ENCODE measurements around the gene GMDS.

The GMDS gene

GRCh38 chr6:1762203-1762602 is 483.2 kb downstream of the GMDS start:
- Histone ChIP-seq H3K4me3 (ENCODE audit: low read depth, low read length) (no peak overlapping the region), H3K9me3 (no peaks in the 10 kb centered on the region), H3K36me3 (no peaks in the 10 kb centered on the region), H3K27me3 (no peaks in the 10 kb centered on the region), H3K4me1 (peaks cover 10% of the 10 kb centered on the region)
- no peak for DNase-seq
- no peak for TF ChIP-seq CTCF (IDR thresholded peaks at IDR 0.05; ENCODE audit: low read depth, low read length)

- Histone ChIP-seq H3K9me3 (no peaks in the 10 kb centered on the region), H3K4me3 (ENCODE audit: low read depth, low read length) (no peak overlapping the region)
- no peak for DNase-seq
Measured at GRCh38 chr6:1761477-1761877, 483.9 kb downstream of the GMDS start.

DNA sequence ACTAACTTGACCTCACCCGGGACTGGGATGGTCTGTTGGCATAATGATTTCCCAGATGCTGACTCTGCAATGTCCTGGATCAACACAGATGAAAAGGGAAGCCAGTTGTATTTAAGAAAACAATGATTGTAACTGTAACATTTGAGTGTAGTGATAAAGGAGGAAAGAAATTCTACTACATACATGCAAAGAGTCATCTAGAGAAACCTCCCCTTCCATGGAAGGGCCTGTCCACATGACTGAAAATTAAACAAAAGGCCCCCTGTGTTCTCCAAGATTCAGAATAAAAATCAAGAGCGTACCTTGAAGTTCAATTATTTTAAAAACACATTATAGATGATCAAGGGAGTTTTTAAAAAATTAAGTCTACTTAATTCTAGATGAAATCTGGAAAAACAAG is 484.5 kb downstream of the GMDS start:
- H3K4me3 ChIP-seq (ENCODE audit: low read depth, low read length), result no peak overlapping the region
- H3K4me1 ChIP-seq, result peaks cover 5% of the 10 kb centered on the region
- TF ChIP-seq CTCF (IDR thresholded peaks at IDR 0.05; ENCODE audit: low read depth, low read length), result no peak
- no peaks in the 10 kb centered on the region for H3K9me3 ChIP-seq
- no peaks in the 10 kb centered on the region for H3K36me3 ChIP-seq
- no peak for DNase-seq
- no peaks in the 10 kb centered on the region for H3K27me3 ChIP-seq

More at GRCh38 chr6:1761477-1761877, 483.9 kb downstream of the GMDS start:
- H3K27me3 ChIP-seq, result no peaks in the 10 kb centered on the region
- no peaks in the 10 kb centered on the region for H3K36me3 ChIP-seq
- peaks cover 6% of the 10 kb centered on the region for H3K4me1 ChIP-seq
- TF ChIP-seq CTCF (IDR thresholded peaks at IDR 0.05; ENCODE audit: low read depth, low read length), result no peak

GRCh38 chr6:1759870-1760269 is 485.5 kb downstream of the GMDS start:
- TF ChIP-seq CTCF (IDR thresholded peaks at IDR 0.05; ENCODE audit: low read depth, low read length), result no peak
- Histone ChIP-seq H3K4me3 (ENCODE audit: low read depth, low read length) (no peak overlapping the region), H3K4me1 (peaks cover 5% of the 10 kb centered on the region), H3K9me3 (no peaks in the 10 kb centered on the region), H3K27me3 (no peaks in the 10 kb centered on the region), H3K36me3 (no peaks in the 10 kb centered on the region)
- no peak for DNase-seq

- Histone ChIP-seq H3K9me3 (no peaks in the 10 kb centered on the region), H3K4me1 (peaks cover 5% of the 10 kb centered on the region), H3K27me3 (no peaks in the 10 kb centered on the region), H3K36me3 (no peaks in the 10 kb centered on the region), H3K4me3 (ENCODE audit: low read depth, low read length) (no peak overlapping the region)
- no peak for DNase-seq
- no peak for TF ChIP-seq CTCF (IDR thresholded peaks at IDR 0.05; ENCODE audit: low read depth, low read length)
Measured at GRCh38 chr6:1758076-1758679, 487.2 kb downstream of the GMDS start.

DNA sequence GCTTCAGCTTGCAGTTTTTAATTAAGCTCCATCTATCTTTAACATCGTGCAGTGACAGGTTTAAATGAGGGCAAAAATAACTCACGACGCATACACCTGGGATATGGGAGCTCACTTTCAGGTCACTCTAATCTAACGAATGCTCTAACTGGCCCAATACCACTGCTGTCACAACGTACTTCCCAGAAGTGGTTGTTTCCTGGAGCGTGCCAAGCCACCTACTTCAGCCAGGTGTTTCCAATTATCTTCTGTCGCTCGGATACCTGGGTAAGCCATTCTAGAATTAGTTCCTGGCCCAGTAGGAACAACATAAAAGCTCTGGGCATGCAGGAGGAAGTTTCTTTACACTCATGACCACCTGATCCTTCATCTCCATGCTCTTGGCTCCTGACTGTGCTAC is 488.3 kb downstream of the GMDS start:
- no peak for TF ChIP-seq CTCF (IDR thresholded peaks at IDR 0.05; ENCODE audit: low read depth, low read length)
- H3K4me3 ChIP-seq (ENCODE audit: low read depth, low read length), result no peak overlapping the region
- no peaks in the 10 kb centered on the region for H3K27me3 ChIP-seq
- H3K4me1 ChIP-seq, result peaks cover 5% of the 10 kb centered on the region
- H3K36me3 ChIP-seq, result no peaks in the 10 kb centered on the region
- DNase-seq, result no peak
- H3K9me3 ChIP-seq, result no peaks in the 10 kb centered on the region
